K562 (cell line): Measurements from ENCODE around the gene ADAMTS2. TPM values are rescaled to one million over a fixed set of nuclear protein-coding genes. Genes with fewer than 3 reads are reported as not detected.

Experiments
- ATAC-seq: fragments of 200-7000 bp; cut with Tn5 transposase; 3 replicates; pipeline ENCODE4 v1.9.1; 2020; ENCODE audit warnings: moderate library complexity
- BruUV-seq: library from RNA; stranded (reverse); fragments of 400-500 nt; replicated peaks from 2 replicates; lab custom pipeline; 2021; lab: Mats Ljungman, UMichigan
- CTCF ChIA-PET: fragments of 300-600 bp; formaldehyde crosslinking; extraction: SDS; loops from one replicate; lab custom pipeline; 2021; ENCODE audit warnings: low intra/inter-chr PET ratio; lab: Yijun Ruan, JAX
- POLR2A ChIA-PET: fragments of 300-600, 350-650 bp; sonication (Branson Sonifier 250); formaldehyde crosslinking; extraction: SDS; loops from one replicate; lab custom pipeline; 2021; ENCODE audit warnings: antibody characterized with exemption, inconsistent platforms; lab: Yijun Ruan, JAX
- DNase-seq, 4 experiments: peaks; one replicate each; pipeline versions ENCODE4 v3.0.0 to v3.0.0-alpha.2; 2011 to 2018; ENCODE audit warnings: low spot score in 3 of 4, mixed read lengths in 3 of 4; ENCODE audit errors: extremely low read depth in 1 of 4
- FAIRE-seq: peaks from 2 replicates; lab custom pipeline; 2011; peaks lifted over from hg19 to GRCh38; lab: Jason Lieb, UNC
- H2AFZ ChIP-seq: 2 replicates; pipeline ENCODE4 v1.6.0; 2011; ENCODE audit warnings: low read depth, low read length, control low read depth, inconsistent platforms
- H3K27ac ChIP-seq: fragments of 200-600 bp; 3 replicates; pipeline ENCODE4 v1.8.0; 2011; ENCODE audit warnings: low read depth, mild to moderate bottlenecking, control low read depth, inconsistent platforms, low read length, moderate library complexity, mixed read lengths; ENCODE audit errors: extremely low read depth
- H3K27me3 ChIP-seq, 2 experiments: fragments of 300-600 bp in 1 of 2; 2 replicates in 1 of 2; 3 replicates in 1 of 2; pipeline versions ENCODE4 v1.6.0 to v1.8.0; 2011; ENCODE audit warnings: inconsistent platforms in 2 of 2, low read length in 2 of 2, mild to moderate bottlenecking in 1 of 2, mixed read lengths in 1 of 2, moderate library complexity in 1 of 2; ENCODE audit not compliant: control insufficient read depth in 2 of 2, insufficient read depth in 2 of 2
- H3K36me3 ChIP-seq: fragments of 300-600 bp; 3 replicates; pipeline ENCODE4 v1.8.0; 2011; ENCODE audit warnings: mild to moderate bottlenecking, low read length, inconsistent platforms; ENCODE audit not compliant: control insufficient read depth, insufficient read depth
- H3K4me1 ChIP-seq, 2 experiments: fragments of 200-600 bp in 1 of 2; replicated peaks in 1 of 2; 2 replicates in 1 of 2; 3 replicates in 1 of 2; pipeline versions ENCODE4 v1.5.1 to v1.8.0; 2011; ENCODE audit warnings: inconsistent platforms in 2 of 2, low read length in 2 of 2, mild to moderate bottlenecking in 1 of 2, mixed read lengths in 1 of 2, moderate library complexity in 1 of 2; ENCODE audit not compliant: control insufficient read depth in 2 of 2, insufficient read depth in 2 of 2
- H3K4me2 ChIP-seq: 2 replicates; pipeline ENCODE4 v1.6.1; 2011; ENCODE audit warnings: low read length, control low read depth, inconsistent platforms, mixed read lengths; ENCODE audit not compliant: insufficient read depth
- H3K4me3 ChIP-seq: fragments of 200-600 bp; sonication (generic), shearing (Covaris generic); 2 replicates; pipeline ENCODE4 v1.5.1; 2016; ENCODE audit warnings: control low read depth, inconsistent platforms
- H3K79me2 ChIP-seq: fragments of 200-600 bp; 3 replicates; pipeline ENCODE4 v1.8.0; 2011; ENCODE audit warnings: low read length, inconsistent platforms; ENCODE audit not compliant: control insufficient read depth, insufficient read depth
- H3K9ac ChIP-seq, 2 experiments: 2 replicates each; pipeline versions ENCODE4 v1.6.0 to v1.6.1; 2011; ENCODE audit warnings: low read depth in 2 of 2, low read length in 2 of 2, control low read depth in 1 of 2, inconsistent platforms in 1 of 2, mild to moderate bottlenecking in 1 of 2, mixed read lengths in 1 of 2; ENCODE audit not compliant: insufficient read depth in 1 of 2
- H3K9me1 ChIP-seq: one replicate; pipeline ENCODE4 v1.6.0; 2011; ENCODE audit warnings: inconsistent platforms, mild to moderate bottlenecking, low read length, moderate library complexity; ENCODE audit not compliant: control insufficient read depth, insufficient read depth
- H3K9me3 ChIP-seq: replicated peaks from 2 replicates; pipeline ENCODE4 v1.5.1; 2011; ENCODE audit warnings: low read depth, low read length, inconsistent platforms; ENCODE audit not compliant: control insufficient read depth, insufficient read depth
- H4K20me1 ChIP-seq: replicated peaks from 2 replicates; pipeline ENCODE4 v1.6.1; 2011; ENCODE audit warnings: low read length, inconsistent platforms, mixed read lengths; ENCODE audit not compliant: control insufficient read depth, insufficient read depth
- POLR3A ChIP-seq: IDR thresholded peaks from 2 replicates; pipeline ENCODE4 v1.6.1; 2011; ENCODE audit warnings: borderline replicate concordance, mild to moderate bottlenecking, moderate library complexity; ENCODE audit not compliant: insufficient read length, insufficient read depth; ENCODE audit errors: extremely low read depth
- RAD21 ChIP-seq, 2 experiments: fragments of 250-450 bp in 1 of 2; fragments of 450-650 bp in 1 of 2; sonication (Bioruptor Pico) in 1 of 2; formaldehyde crosslinking in 1 of 2; IDR thresholded peaks in 1 of 2; conservative IDR thresholded peaks in 1 of 2; 2 replicates each; pipeline versions ENCODE4 v1.4.0 to v1.8.0; 2020 to 2022; ENCODE audit warnings: mild to moderate bottlenecking in 2 of 2, moderate library complexity in 1 of 2
- TCF7 ChIP-seq: sonication (generic); IDR thresholded peaks from 2 replicates; pipeline ENCODE4 v1.6.1; 2016; ENCODE audit warnings: antibody characterized with exemption, borderline replicate concordance
- ZNF232 ChIP-seq: sonication (generic); formaldehyde crosslinking; IDR thresholded peaks from 2 replicates; pipeline ENCODE4 v1.8.0; 2022; ENCODE audit warnings: mild to moderate bottlenecking, missing genetic modification reagents
- ZNF764 ChIP-seq: fragments of 250-450 bp; sonication (Bioruptor Pico); IDR thresholded peaks from 2 replicates; pipeline ENCODE4 v1.4.0; 2020; ENCODE audit warnings: low read depth, mild to moderate bottlenecking, moderate library complexity
- WGBS: fragments of 100-300 bp; shearing (Covaris generic); methylation state at CpG from one replicate; pipeline ENCODE4 v1.1.6; 2016; ENCODE audit warnings: low coverage, mixed read lengths; ENCODE audit not compliant: insufficient coverage; ENCODE audit errors: missing lambda C conversion rate; 5-methylcytosine and 5-hydroxymethylcytosine counted together
- in situ Hi-C: fragments of 300-500 bp; cut with MboI; formaldehyde crosslinking; loops from 4 replicates; pipeline ENCODE4 v1.15.0; 2018; ENCODE audit warnings: inconsistent platforms, mixed read lengths
- intact Hi-C: fragments of 100-400 bp; cut with micrococcal nuclease; formaldehyde crosslinking; loops from 2 replicates; pipeline ENCODE4 v1.14.2; 2022
- polyA plus RNA-seq, 8 experiments: library from polyadenylated mRNA; depleted of rRNA in 4 of 8; stranded (reverse) in 5 of 8; unstranded in 3 of 8; fragments of >200 nt; fragmentation: Nextera tagmentation in 2 of 8; fragmentation: Illumina TruSeq in 1 of 8; extraction: Ambion mirVana in 2 of 8; extraction: Trizol in 1 of 8; gene quantifications; 2 replicates each; pipeline versions ENCODE4 v1.2.1 to v1.2.3, GENCODE V29; 2011 to 2014; ENCODE audit warnings: inconsistent platforms in 1 of 8, missing spikeins in 1 of 8
- total RNA-seq, 7 experiments: library from RNA; depleted of rRNA in 6 of 7; stranded (reverse); fragments of >200 nt in 6 of 7; fragmentation: Illumina TruSeq in 2 of 7; extraction: Trizol in 2 of 7; gene quantifications; 2 replicates each; pipeline versions ENCODE4 v1.2.1 to v1.2.3, GENCODE V29; 2011 to 2021; ENCODE audit warnings: low replicate concordance in 1 of 7
- TF ChIP-seq, protein P1 (sequence below): fragments of 450-650 bp; IDR thresholded peaks from one replicate; pipeline ENCODE4 v1.6.1; 2018; ENCODE audit warnings: mild to moderate bottlenecking, moderate library complexity; ENCODE audit not compliant: partially characterized antibody
- TF ChIP-seq, protein P2 (sequence below): conservative IDR thresholded peaks from 2 replicates; pipeline ENCODE4 v1.6.1; 2011; ENCODE audit warnings: low read depth, mild to moderate bottlenecking, low read length; ENCODE audit not compliant: control insufficient read depth
- TF ChIP-seq, protein P3 (sequence below), 2 experiments: fragments of 450-650 bp; IDR thresholded peaks; 2 replicates each; pipeline ENCODE4 v1.6.1; 2016; ENCODE audit warnings: mild to moderate bottlenecking in 2 of 2, borderline replicate concordance in 1 of 2, low read depth in 1 of 2, moderate library complexity in 1 of 2
- TF ChIP-seq, protein P4 (sequence below): fragments of 250-450 bp; sonication (Bioruptor Pico); IDR thresholded peaks from 2 replicates; pipeline ENCODE4 v1.8.0; 2021; ENCODE audit warnings: mild to moderate bottlenecking, moderate library complexity

Gene ADAMTS2
- total and polyA plus RNA-seq, 9 of the 15 experiments (the other 6 are each of a cell fraction or from before 2014, with no cell fraction given) = not detected

DNA sequence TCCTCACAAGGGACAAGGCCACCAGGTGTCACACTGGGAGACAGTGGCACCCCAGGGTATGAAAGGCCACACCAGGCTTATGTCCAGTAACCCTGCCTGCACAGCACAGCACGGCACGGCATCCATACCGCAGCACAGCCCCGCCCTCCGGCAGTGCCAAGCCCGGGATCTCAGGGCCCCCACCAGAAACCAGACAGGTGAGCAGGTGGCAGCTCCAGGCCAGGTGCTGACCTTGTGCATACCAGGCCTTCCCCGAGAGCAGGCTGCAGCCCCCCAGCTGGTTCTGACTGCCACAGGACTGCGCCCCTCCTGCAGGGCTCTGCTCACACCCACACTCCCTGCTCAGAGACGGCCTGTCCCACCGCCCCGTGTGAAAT lies 56.5 kb downstream of the ADAMTS2 start:
- intact Hi-C loops = no loop called here
- DNase-seq (no peak), ATAC-seq (no peak), FAIRE-seq (no peak)
- Histone ChIP-seq H3K9me3 (no peaks in the 10 kb centered on the region), H3K4me2 (no peak overlapping the region), H4K20me1 (no peaks in the 10 kb centered on the region), H3K4me1 (no peaks in the 10 kb centered on the region), H2AFZ (no peak overlapping the region), H3K9ac (no peak overlapping the region), H3K4me3 (no peak overlapping the region), H3K79me2 (no peaks in the 10 kb centered on the region), H3K36me3 (no peaks in the 10 kb centered on the region), H3K9me1 (no peaks in the 10 kb centered on the region), H3K27me3 (peaks cover 14 to 65% of the 10 kb centered on the region in 2 experiments), H3K27ac (no peak overlapping the region)
- POLR2A ChIA-PET = interaction anchor here (0.6 to 1.3 kb wide), 2 partner anchors 8 to 126 kb away, joined by 3 read pairs; no protein-coding TSS in a partner anchor
- BruUV-seq = no TSS peak
- in situ Hi-C loops = no loop called here
- CTCF ChIA-PET = no interaction called here
- WGBS = 2% methylated on average over 10 of the region's 11 CpGs
- TF ChIP-seq POLR3A (no peak), ZNF764 (CRISPR knock-in tag) (no peak), ZNF232 (no peak), TCF7 (no peak), RAD21 (CRISPR knock-in tag; conservative IDR thresholded peaks at IDR 0.05 in 1 of 2, IDR thresholded peaks at IDR 0.05 in 1 of 2) (no peak)
- TF ChIP-seq, protein P1, sequence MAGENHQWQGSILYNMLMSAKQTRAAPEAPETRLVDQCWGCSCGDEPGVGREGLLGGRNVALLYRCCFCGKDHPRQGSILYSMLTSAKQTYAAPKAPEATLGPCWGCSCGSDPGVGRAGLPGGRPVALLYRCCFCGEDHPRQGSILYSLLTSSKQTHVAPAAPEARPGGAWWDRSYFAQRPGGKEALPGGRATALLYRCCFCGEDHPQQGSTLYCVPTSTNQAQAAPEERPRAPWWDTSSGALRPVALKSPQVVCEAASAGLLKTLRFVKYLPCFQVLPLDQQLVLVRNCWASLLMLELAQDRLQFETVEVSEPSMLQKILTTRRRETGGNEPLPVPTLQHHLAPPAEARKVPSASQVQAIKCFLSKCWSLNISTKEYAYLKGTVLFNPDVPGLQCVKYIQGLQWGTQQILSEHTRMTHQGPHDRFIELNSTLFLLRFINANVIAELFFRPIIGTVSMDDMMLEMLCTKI = no peak
- TF ChIP-seq, protein P2, sequence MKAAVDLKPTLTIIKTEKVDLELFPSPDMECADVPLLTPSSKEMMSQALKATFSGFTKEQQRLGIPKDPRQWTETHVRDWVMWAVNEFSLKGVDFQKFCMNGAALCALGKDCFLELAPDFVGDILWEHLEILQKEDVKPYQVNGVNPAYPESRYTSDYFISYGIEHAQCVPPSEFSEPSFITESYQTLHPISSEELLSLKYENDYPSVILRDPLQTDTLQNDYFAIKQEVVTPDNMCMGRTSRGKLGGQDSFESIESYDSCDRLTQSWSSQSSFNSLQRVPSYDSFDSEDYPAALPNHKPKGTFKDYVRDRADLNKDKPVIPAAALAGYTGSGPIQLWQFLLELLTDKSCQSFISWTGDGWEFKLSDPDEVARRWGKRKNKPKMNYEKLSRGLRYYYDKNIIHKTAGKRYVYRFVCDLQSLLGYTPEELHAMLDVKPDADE = no peak
- TF ChIP-seq, protein P3, sequence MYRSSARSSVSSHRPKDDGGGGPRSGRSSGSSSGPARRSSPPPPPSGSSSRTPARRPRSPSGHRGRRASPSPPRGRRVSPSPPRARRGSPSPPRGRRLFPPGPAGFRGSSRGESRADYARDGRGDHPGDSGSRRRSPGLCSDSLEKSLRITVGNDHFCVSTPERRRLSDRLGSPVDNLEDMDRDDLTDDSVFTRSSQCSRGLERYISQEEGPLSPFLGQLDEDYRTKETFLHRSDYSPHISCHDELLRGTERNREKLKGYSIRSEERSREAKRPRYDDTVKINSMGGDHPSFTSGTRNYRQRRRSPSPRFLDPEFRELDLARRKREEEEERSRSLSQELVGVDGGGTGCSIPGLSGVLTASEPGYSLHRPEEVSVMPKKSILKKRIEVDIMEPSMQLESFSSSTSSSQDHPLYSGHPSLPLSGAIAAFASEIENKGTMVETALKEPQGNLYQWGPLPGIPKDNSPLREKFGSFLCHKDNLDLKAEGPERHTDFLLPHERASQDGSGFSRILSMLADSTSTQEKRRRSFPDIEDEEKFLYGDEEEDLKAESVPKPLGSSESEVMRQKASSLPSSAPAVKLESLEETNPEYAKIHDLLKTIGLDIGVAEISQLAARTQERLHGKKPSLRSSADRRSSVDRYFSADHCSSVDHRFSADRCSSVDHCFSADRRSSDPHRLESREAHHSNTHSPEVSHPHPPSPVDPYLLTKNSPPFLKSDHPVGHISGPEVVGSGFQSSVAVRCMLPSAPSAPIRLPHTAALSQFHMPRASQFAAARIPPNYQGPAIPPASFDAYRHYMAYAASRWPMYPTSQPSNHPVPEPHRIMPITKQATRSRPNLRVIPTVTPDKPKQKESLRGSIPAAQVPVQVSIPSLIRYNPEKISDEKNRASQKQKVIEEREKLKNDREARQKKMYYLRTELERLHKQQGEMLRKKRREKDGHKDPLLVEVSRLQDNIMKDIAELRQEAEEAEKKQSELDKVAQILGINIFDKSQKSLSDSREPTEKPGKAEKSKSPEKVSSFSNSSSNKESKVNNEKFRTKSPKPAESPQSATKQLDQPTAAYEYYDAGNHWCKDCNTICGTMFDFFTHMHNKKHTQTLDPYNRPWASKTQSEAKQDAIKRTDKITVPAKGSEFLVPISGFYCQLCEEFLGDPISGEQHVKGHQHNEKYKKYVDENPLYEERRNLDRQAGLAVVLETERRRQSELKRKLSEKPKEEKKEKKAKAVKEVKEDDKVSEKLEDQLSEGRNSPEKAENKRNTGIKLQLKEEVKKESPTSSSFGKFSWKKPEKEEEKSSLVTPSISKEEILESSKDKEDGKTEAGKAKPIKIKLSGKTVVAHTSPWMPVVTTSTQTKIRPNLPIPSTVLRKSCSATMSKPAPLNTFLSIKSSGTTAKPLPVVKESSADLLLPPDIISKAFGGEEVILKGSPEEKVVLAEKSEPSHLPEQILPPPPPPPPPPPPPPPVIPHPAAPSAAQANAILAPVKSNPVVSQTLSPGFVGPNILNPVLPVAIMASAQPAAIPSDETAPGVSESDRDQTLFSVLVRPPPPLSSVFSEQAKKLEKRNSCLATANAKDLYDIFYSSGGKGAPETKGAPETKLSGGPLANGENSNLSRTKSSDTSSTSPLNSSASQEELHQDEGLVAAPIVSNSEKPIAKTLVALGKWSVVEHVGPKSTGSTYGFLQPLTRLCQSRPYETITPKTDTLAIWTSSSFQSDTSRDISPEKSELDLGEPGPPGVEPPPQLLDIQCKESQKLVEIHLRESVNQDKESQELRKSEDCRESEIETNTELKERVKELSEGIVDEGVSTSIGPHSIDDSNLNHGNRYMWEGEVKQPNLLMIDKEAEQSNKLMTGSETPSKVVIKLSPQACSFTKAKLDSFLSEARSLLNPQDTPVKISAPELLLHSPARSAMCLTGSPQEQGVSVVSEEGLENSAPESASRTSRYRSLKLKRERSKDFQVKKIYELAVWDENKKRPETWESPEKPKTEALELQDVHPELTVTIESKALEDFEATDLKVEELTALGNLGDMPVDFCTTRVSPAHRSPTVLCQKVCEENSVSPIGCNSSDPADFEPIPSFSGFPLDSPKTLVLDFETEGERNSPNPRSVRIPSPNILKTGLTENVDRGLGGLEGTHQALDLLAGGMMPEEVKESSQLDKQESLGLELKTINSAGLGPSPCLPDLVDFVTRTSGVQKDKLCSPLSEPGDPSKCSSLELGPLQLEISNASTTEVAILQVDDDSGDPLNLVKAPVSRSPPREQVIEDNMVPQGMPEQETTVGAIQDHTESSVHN (IDR thresholded peaks at IDR 0.05; ENCODE audit: borderline replicate concordance in 1 of 2, low read depth in 1 of 2) = no peak
- TF ChIP-seq, protein P4, sequence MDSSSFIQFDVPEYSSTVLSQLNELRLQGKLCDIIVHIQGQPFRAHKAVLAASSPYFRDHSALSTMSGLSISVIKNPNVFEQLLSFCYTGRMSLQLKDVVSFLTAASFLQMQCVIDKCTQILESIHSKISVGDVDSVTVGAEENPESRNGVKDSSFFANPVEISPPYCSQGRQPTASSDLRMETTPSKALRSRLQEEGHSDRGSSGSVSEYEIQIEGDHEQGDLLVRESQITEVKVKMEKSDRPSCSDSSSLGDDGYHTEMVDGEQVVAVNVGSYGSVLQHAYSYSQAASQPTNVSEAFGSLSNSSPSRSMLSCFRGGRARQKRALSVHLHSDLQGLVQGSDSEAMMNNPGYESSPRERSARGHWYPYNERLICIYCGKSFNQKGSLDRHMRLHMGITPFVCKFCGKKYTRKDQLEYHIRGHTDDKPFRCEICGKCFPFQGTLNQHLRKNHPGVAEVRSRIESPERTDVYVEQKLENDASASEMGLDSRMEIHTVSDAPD (CRISPR knock-in tag) = no peak
